ENCODE measurements around the gene NHERF2.

The NHERF2 gene

DNA sequence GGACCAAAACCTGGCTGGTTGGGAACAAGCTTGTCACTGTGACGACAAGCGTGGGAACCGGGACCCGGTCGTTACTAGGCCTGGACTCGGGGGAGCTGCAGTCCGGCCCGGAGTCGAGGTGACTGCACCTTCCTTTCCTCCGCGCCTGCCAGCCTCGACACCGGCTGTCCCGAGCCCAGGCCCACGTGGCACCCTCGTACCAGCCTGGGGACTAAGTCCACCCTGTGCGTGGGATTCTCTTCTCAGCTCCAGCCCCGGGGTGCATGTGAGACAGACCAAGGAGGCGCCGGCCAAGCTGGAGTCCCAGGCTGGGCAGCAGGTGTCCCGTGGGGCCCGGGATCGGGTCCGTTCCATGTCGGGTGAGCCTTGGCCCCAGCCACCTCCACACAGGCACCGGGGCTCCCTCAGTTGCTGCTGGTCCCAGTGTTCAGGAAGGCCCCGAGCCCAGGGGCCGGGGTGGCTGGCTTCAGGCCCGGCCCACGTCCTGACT lies 52.7 kb downstream of the NHERF2 start:
- H3K27ac ChIP-seq = no peak overlapping the region
- TF ChIP-seq, protein P1, sequence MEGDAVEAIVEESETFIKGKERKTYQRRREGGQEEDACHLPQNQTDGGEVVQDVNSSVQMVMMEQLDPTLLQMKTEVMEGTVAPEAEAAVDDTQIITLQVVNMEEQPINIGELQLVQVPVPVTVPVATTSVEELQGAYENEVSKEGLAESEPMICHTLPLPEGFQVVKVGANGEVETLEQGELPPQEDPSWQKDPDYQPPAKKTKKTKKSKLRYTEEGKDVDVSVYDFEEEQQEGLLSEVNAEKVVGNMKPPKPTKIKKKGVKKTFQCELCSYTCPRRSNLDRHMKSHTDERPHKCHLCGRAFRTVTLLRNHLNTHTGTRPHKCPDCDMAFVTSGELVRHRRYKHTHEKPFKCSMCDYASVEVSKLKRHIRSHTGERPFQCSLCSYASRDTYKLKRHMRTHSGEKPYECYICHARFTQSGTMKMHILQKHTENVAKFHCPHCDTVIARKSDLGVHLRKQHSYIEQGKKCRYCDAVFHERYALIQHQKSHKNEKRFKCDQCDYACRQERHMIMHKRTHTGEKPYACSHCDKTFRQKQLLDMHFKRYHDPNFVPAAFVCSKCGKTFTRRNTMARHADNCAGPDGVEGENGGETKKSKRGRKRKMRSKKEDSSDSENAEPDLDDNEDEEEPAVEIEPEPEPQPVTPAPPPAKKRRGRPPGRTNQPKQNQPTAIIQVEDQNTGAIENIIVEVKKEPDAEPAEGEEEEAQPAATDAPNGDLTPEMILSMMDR (IDR thresholded peaks at IDR 0.05; ENCODE audit: low read depth, low read length, missing control alignments) = no peak
- H3K36me3 ChIP-seq (replicated peaks) = peaks cover 63% of the 10 kb centered on the region
- no peaks in the 10 kb centered on the region for H3K27me3 ChIP-seq (replicated peaks)
- H3K4me3 ChIP-seq (ENCODE audit: low read depth, low read length) = no peak overlapping the region
- no peak for DNase-seq
- in situ Hi-C loops (cut with HindIII; ENCODE audit: low pct_ligation_motif_present, low sequenced_read_pairs) = loop anchor here (5.0 to 10.0 kb wide), 2 partner anchors 42 to 85 kb away; no protein-coding TSS in a partner anchor

DNA sequence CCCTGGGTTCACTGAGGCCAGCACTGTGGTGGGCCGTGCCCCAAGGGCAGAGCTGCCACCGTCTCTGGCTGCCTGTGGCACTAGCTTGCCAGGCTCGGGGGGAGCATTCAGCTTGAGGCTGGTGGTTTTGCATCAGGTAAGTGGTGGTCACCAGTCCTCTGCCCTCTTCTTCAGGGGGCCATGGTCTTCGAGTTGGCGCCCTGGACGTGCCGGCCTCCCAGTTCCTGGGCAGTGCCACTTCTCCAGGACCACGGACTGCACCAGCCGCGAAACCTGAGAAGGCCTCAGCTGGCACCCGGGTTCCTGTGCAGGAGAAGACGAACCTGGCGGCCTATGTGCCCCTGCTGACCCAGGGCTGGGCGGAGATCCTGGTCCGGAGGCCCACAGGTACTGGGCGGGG lies 53.3 kb downstream of the NHERF2 start:
- in situ Hi-C loops (cut with HindIII; ENCODE audit: low pct_ligation_motif_present, low sequenced_read_pairs) = loop anchor here (5.0 to 10.0 kb wide), 2 partner anchors 43 to 85 kb away; no protein-coding TSS in a partner anchor
- Histone ChIP-seq H3K27me3 (replicated peaks) (no peaks in the 10 kb centered on the region), H3K27ac (no peak overlapping the region), H3K36me3 (replicated peaks) (peaks cover 65% of the 10 kb centered on the region), H3K4me3 (ENCODE audit: low read depth, low read length) (no peak overlapping the region)
- DNase-seq = no peak
- TF ChIP-seq, protein P1 (IDR thresholded peaks at IDR 0.05; ENCODE audit: low read depth, low read length, missing control alignments) = no peak

DNA sequence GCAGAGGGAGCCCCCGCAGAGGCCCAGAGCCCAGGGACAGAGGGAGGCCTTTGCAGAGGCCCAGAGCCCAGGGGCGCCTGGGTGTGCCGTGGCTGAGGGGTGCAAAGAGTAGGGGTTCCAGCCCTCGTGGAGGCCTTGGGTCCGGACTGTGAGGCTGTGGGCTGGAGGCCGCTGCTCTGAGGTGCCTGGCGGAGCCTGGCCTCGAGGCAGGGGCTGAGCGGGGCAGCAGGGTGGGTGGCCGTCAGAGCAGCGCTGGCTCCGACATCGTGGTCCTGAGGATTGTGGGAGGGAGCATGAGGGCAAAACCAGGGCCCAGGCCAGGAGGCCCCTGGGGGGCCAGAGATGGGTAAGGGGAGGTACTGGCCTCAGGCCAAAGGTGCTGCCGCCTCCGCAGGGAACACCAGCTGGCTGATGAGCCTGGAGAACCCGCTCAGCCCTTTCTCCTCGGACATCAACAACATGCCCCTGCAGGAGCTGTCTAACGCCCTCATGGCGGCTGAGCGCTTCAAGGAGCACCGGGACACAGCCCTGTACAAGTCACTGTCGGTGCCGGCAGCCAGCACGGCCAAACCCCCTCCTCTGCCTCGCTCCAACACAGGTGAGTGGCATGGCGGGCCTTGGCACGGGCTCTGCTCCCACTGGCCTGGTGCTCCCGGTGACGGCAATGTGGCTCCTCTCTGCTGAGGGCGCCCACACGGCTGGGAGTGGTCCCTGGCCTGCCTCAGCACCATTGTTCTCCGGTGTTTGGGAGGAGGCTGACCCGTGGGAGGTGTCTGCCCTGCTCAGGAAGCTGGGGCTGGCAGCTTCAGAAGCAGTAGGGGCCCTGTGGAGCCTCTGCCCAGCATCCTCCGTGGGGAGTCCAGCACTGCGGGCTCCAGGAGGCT lies 54.7 kb downstream of the NHERF2 start:
- Histone ChIP-seq H3K27ac (no peak overlapping the region), H3K36me3 (replicated peaks) (peaks cover 60% of the 10 kb centered on the region)

DNA sequence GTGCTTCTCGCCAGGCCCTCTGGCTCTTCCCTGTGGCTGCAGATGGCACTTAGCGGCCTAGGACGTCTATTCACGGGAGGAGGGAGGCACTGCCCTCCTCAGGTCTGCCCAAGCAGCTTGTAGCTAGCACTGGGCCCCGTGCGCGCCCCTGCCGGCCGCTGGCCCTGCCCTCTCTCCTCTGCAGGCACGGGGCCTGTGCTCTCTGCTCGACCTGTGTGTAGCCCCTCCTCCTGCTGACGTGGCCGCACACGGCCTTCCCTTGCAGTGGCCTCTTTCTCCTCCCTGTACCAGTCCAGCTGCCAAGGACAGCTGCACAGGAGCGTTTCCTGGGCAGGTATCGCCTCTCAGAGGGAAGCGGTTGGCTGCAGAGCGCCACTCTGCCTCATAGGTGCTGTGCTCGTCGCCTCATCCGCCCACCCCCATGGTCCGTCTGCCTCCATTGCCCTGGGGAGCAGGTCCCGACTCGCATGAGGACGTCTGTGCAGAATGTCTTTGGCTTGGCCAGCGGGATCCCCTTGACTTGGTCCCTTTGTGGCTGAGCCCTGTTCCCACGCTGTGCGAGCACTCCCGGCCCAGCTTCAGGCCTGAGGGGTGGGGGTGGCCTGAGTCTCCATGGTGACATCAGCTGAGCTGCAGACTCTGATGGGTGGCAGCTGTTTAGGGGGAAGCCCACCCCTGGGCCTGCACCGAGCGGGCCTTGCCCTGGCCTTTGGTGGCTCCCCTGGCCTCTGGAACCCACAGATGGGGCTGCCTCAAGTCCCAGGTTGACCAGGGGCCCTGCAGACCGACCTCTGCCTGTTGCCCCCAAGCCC lies 55.7 kb downstream of the NHERF2 start:
- no peak for DNase-seq
- H3K27ac ChIP-seq = no peak overlapping the region
- H3K4me3 ChIP-seq (ENCODE audit: low read depth, low read length) = no peak overlapping the region
- H3K36me3 ChIP-seq (replicated peaks) = peaks cover 58% of the 10 kb centered on the region
- in situ Hi-C loops (cut with HindIII; ENCODE audit: low pct_ligation_motif_present, low sequenced_read_pairs) = no loop called here
- TF ChIP-seq, protein P1 (IDR thresholded peaks at IDR 0.05; ENCODE audit: low read depth, low read length, missing control alignments) = no peak
- no peaks in the 10 kb centered on the region for H3K27me3 ChIP-seq (replicated peaks)

More for the DNA sequence above, 54.7 kb downstream of the NHERF2 start:
- in situ Hi-C loops (cut with HindIII; ENCODE audit: low pct_ligation_motif_present, low sequenced_read_pairs) = no loop called here
- DNase-seq = no peak
- Histone ChIP-seq H3K27me3 (replicated peaks) (no peaks in the 10 kb centered on the region), H3K4me3 (ENCODE audit: low read depth, low read length) (no peak overlapping the region)
- TF ChIP-seq, protein P1 (IDR thresholded peaks at IDR 0.05; ENCODE audit: low read depth, low read length, missing control alignments) = no peak

DNA sequence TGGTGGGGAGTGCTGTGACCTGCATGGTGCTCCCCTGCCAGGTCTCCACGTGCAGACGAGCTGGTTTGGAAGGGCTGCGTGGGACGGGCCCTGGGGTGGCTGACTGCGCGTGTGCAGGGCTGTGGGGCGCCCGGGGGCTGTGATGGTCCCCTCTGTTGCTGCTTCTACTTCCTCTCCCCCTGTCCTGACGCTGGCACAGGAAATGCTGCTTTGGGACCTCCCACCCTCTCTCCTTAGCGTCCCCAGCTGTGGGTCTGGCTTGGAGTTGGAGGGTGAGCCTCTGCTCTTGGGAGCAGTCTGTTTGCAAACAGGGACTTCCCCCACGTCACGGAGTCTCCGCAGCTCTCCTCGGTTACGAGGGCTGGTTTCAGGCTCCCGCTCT lies 56.3 kb downstream of the NHERF2 start:
- Histone ChIP-seq H3K36me3 (replicated peaks) (peaks cover 59% of the 10 kb centered on the region), H3K27ac (no peak overlapping the region), H3K4me3 (ENCODE audit: low read depth, low read length) (no peak overlapping the region), H3K27me3 (replicated peaks) (no peaks in the 10 kb centered on the region)
- TF ChIP-seq, protein P1 (IDR thresholded peaks at IDR 0.05; ENCODE audit: low read depth, low read length, missing control alignments) = no peak
- in situ Hi-C loops (cut with HindIII; ENCODE audit: low pct_ligation_motif_present, low sequenced_read_pairs) = no loop called here
- no peak for DNase-seq
